Stimulated activated naive CD8-positive, alpha-beta T cell treated with anti-CD3 and anti-CD28 coated beads, Interleukin-15, Interleukin-2, amounts not matched to agents 100 ng/mL and 50 ng/mL, for 24 hours (primary cell): ENCODE data around the gene TRH.

Experiments used
- H3K27ac Mint-ChIP-seq: one replicate; pipeline ENCODE4 v1.8.0; 2021; ENCODE audit warnings: mild to moderate bottlenecking, mixed read lengths
- H3K27me3 Mint-ChIP-seq: one replicate; pipeline ENCODE4 v1.8.0; 2021; ENCODE audit warnings: mixed read lengths
- H3K36me3 Mint-ChIP-seq: one replicate; pipeline ENCODE4 v1.8.0; 2021; ENCODE audit warnings: low read depth, mixed read lengths
- H3K4me1 Mint-ChIP-seq: one replicate; pipeline ENCODE4 v1.8.0; 2021; ENCODE audit warnings: low read depth, mixed read lengths
- H3K4me3 Mint-ChIP-seq: one replicate; pipeline ENCODE4 v1.8.0; 2021; ENCODE audit warnings: mild to moderate bottlenecking, mixed read lengths
- H3K9me3 Mint-ChIP-seq: one replicate; pipeline ENCODE4 v1.8.0; 2021; ENCODE audit warnings: mixed read lengths

The TRH gene

GRCh38 chr3:129952556-129953355, 21.8 kb upstream of the TRH start:
- no peaks in the 10 kb centered on the region for H3K9me3 Mint-ChIP-seq
- H3K27ac Mint-ChIP-seq: no peak overlapping the region
- H3K4me3 Mint-ChIP-seq: no peak overlapping the region
- no peaks in the 10 kb centered on the region for H3K4me1 Mint-ChIP-seq
- H3K36me3 Mint-ChIP-seq: no peaks in the 10 kb centered on the region
- peaks cover 3% of the 10 kb centered on the region for H3K27me3 Mint-ChIP-seq

- no peaks in the 10 kb centered on the region for H3K4me1 Mint-ChIP-seq
Observed at GRCh38 chr3:129953621-129954020, 20.9 kb upstream of the TRH start.

GRCh38 chr3:129954514-129954913, 20.0 kb upstream of the TRH start:
- Mint-ChIP-seq H3K27me3 (no peaks in the 10 kb centered on the region), H3K4me3 (no peak overlapping the region), H3K4me1 (no peaks in the 10 kb centered on the region), H3K27ac (no peak overlapping the region), H3K36me3 (no peaks in the 10 kb centered on the region), H3K9me3 (no peaks in the 10 kb centered on the region)

More at GRCh38 chr3:129953621-129954020, 20.9 kb upstream of the TRH start:
- no peaks in the 10 kb centered on the region for H3K9me3 Mint-ChIP-seq
- no peak overlapping the region for H3K27ac Mint-ChIP-seq
- H3K36me3 Mint-ChIP-seq: no peaks in the 10 kb centered on the region
- H3K4me3 Mint-ChIP-seq: no peak overlapping the region
- H3K27me3 Mint-ChIP-seq: no peaks in the 10 kb centered on the region

GRCh38 chr3:129956936-129957335, 17.6 kb upstream of the TRH start:
- no peaks in the 10 kb centered on the region for H3K4me1 Mint-ChIP-seq
- no peak overlapping the region for H3K4me3 Mint-ChIP-seq
- H3K36me3 Mint-ChIP-seq: no peaks in the 10 kb centered on the region
- no peaks in the 10 kb centered on the region for H3K27me3 Mint-ChIP-seq
- no peak overlapping the region for H3K27ac Mint-ChIP-seq
- H3K9me3 Mint-ChIP-seq: no peaks in the 10 kb centered on the region

GRCh38 chr3:129958755-129959154, 15.8 kb upstream of the TRH start:
- Mint-ChIP-seq H3K27ac (no peak overlapping the region), H3K4me3 (no peak overlapping the region), H3K36me3 (no peaks in the 10 kb centered on the region), H3K27me3 (no peaks in the 10 kb centered on the region), H3K9me3 (no peaks in the 10 kb centered on the region), H3K4me1 (no peaks in the 10 kb centered on the region)

GRCh38 chr3:129961141-129961541, 13.4 kb upstream of the TRH start:
- H3K4me1 Mint-ChIP-seq: no peaks in the 10 kb centered on the region
- no peaks in the 10 kb centered on the region for H3K27me3 Mint-ChIP-seq
- no peak overlapping the region for H3K4me3 Mint-ChIP-seq
- H3K27ac Mint-ChIP-seq: no peak overlapping the region
- H3K9me3 Mint-ChIP-seq: no peaks in the 10 kb centered on the region
- H3K36me3 Mint-ChIP-seq: no peaks in the 10 kb centered on the region

- H3K4me3 Mint-ChIP-seq: no peak overlapping the region
- no peak overlapping the region for H3K27ac Mint-ChIP-seq
- H3K9me3 Mint-ChIP-seq: no peaks in the 10 kb centered on the region
Observed at GRCh38 chr3:129962600-129962999, 11.9 kb upstream of the TRH start.

GRCh38 chr3:129965937-129966336, 8.6 kb upstream of the TRH start:
- Mint-ChIP-seq H3K4me3 (no peak overlapping the region), H3K36me3 (no peaks in the 10 kb centered on the region), H3K27me3 (no peaks in the 10 kb centered on the region), H3K27ac (no peak overlapping the region), H3K4me1 (no peaks in the 10 kb centered on the region), H3K9me3 (no peaks in the 10 kb centered on the region)

More at GRCh38 chr3:129962600-129962999, 11.9 kb upstream of the TRH start:
- H3K36me3 Mint-ChIP-seq: no peaks in the 10 kb centered on the region
- no peaks in the 10 kb centered on the region for H3K4me1 Mint-ChIP-seq
- H3K27me3 Mint-ChIP-seq: no peaks in the 10 kb centered on the region

GRCh38 chr3:129966876-129967275, 7.6 kb upstream of the TRH start:
- no peaks in the 10 kb centered on the region for H3K4me1 Mint-ChIP-seq
- no peak overlapping the region for H3K4me3 Mint-ChIP-seq
- H3K9me3 Mint-ChIP-seq: no peaks in the 10 kb centered on the region

GRCh38 chr3:129967761-129968160, 6.8 kb upstream of the TRH start:
- H3K27me3 Mint-ChIP-seq: peaks cover 6% of the 10 kb centered on the region
- H3K4me3 Mint-ChIP-seq: no peak overlapping the region
- H3K9me3 Mint-ChIP-seq: no peaks in the 10 kb centered on the region
- no peaks in the 10 kb centered on the region for H3K36me3 Mint-ChIP-seq
- H3K4me1 Mint-ChIP-seq: no peaks in the 10 kb centered on the region
- H3K27ac Mint-ChIP-seq: no peak overlapping the region

More at GRCh38 chr3:129966876-129967275, 7.6 kb upstream of the TRH start:
- no peaks in the 10 kb centered on the region for H3K36me3 Mint-ChIP-seq
- H3K27ac Mint-ChIP-seq: no peak overlapping the region
- no peaks in the 10 kb centered on the region for H3K27me3 Mint-ChIP-seq

- Mint-ChIP-seq H3K4me3 (no peak overlapping the region), H3K9me3 (no peaks in the 10 kb centered on the region), H3K27ac (no peak overlapping the region), H3K4me1 (peaks cover 9% of the 10 kb centered on the region), H3K27me3 (peaks cover 35% of the 10 kb centered on the region), H3K36me3 (no peaks in the 10 kb centered on the region)
Observed at GRCh38 chr3:129971351-129972052, 3.0 kb upstream of the TRH start.

- Mint-ChIP-seq H3K4me3 (no peak overlapping the region), H3K36me3 (no peaks in the 10 kb centered on the region), H3K4me1 (peaks cover 9% of the 10 kb centered on the region), H3K9me3 (no peaks in the 10 kb centered on the region), H3K27ac (no peak overlapping the region), H3K27me3 (peaks cover 40% of the 10 kb centered on the region)
Observed at GRCh38 chr3:129972301-129972700, 2.2 kb upstream of the TRH start.

GRCh38 chr3:129973853-129974563, 512 bp upstream of the TRH start:
- Mint-ChIP-seq H3K4me1 (peaks cover 9% of the 10 kb centered on the region), H3K27ac (no peak overlapping the region), H3K36me3 (no peaks in the 10 kb centered on the region), H3K27me3 (peaks cover 45% of the 10 kb centered on the region), H3K4me3 (peak overlapping the region; percentile 1), H3K9me3 (no peaks in the 10 kb centered on the region)

GRCh38 chr3:129974833-129975704, 549 bp downstream of the TRH start:
- Mint-ChIP-seq H3K27me3 (peaks cover 45% of the 10 kb centered on the region), H3K4me1 (peaks cover 9% of the 10 kb centered on the region), H3K4me3 (peak overlapping the region; percentile 73), H3K27ac (no peak overlapping the region), H3K9me3 (no peaks in the 10 kb centered on the region), H3K36me3 (no peaks in the 10 kb centered on the region)
